Measurements from ENCODE around the gene TIGIT.

Gene TIGIT

DNA sequence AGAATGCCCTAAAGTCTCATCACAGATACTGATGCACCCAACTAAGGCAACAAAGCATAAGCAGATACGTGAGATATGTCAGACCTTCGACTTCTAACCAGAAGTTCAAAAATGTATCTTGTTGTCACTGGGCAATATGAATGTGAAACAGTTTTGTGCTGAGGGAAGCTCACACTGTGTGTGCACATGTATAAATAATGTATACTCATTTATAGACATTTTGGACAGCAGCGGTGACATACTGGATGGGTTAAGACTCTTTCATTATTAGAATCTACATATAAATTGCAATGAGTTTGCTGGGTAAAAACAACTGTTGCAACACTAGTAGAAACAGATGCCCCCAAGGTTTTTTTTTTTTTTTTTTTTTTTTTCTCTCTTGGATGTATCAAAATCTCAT lies 37.9 kb downstream of the TIGIT start:
- TF ChIP-seq, protein P1, sequence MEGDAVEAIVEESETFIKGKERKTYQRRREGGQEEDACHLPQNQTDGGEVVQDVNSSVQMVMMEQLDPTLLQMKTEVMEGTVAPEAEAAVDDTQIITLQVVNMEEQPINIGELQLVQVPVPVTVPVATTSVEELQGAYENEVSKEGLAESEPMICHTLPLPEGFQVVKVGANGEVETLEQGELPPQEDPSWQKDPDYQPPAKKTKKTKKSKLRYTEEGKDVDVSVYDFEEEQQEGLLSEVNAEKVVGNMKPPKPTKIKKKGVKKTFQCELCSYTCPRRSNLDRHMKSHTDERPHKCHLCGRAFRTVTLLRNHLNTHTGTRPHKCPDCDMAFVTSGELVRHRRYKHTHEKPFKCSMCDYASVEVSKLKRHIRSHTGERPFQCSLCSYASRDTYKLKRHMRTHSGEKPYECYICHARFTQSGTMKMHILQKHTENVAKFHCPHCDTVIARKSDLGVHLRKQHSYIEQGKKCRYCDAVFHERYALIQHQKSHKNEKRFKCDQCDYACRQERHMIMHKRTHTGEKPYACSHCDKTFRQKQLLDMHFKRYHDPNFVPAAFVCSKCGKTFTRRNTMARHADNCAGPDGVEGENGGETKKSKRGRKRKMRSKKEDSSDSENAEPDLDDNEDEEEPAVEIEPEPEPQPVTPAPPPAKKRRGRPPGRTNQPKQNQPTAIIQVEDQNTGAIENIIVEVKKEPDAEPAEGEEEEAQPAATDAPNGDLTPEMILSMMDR (IDR thresholded peaks at IDR 0.05; ENCODE audit: borderline replicate concordance, control extremely low read depth, extremely low read depth, insufficient read depth, missing control alignments), result no peak
- DNase-seq (ENCODE audit: low spot score), result no peak
- in situ Hi-C loops (cut with MboI; ENCODE audit: low sequenced_read_pairs, unreplicated experiment), result no loop called here

DNA sequence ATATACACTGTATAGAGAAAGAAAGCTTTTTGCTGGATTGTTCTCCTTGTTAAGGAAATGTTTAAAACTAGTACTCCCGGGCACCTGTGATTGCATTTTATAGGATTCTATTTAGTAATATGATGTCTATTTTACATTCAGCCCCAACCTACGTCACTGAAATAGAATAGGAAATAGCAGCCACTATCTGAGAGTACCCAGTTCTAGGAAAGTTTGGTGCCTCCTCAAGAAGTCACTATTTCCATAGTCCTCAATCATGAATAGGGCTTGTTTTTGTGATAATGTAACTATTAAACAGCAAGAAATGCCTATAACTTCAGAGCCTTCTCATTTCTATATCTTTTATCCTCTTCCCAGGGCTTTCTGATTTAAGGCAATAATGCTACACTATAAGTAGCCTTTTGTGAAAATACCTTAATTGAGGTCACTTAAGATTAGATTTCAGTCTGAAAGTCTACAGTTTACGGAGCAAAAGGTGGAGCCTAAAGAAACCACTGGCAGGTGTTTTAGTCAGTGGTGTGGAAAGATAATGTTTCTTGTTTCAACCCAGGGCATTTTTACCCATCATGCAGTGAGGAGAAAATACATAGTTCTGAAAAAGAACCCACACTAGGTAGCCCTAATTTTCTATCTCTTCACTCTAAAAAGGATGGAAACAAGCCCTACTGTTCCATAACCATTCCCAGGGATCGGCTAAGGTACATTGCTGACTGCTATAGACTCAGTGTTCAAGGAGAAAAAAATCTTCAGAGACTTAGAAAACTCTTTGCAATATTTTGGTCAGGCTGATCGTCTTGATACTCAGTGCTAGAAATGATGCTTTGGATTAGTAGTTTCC lies 38.7 kb downstream of the TIGIT start:
- in situ Hi-C loops (cut with MboI; ENCODE audit: low sequenced_read_pairs, unreplicated experiment), result no loop called here
- TF ChIP-seq, protein P1 (IDR thresholded peaks at IDR 0.05; ENCODE audit: borderline replicate concordance, control extremely low read depth, extremely low read depth, insufficient read depth, missing control alignments), result no peak
- DNase-seq (ENCODE audit: low spot score), result no peak

DNA sequence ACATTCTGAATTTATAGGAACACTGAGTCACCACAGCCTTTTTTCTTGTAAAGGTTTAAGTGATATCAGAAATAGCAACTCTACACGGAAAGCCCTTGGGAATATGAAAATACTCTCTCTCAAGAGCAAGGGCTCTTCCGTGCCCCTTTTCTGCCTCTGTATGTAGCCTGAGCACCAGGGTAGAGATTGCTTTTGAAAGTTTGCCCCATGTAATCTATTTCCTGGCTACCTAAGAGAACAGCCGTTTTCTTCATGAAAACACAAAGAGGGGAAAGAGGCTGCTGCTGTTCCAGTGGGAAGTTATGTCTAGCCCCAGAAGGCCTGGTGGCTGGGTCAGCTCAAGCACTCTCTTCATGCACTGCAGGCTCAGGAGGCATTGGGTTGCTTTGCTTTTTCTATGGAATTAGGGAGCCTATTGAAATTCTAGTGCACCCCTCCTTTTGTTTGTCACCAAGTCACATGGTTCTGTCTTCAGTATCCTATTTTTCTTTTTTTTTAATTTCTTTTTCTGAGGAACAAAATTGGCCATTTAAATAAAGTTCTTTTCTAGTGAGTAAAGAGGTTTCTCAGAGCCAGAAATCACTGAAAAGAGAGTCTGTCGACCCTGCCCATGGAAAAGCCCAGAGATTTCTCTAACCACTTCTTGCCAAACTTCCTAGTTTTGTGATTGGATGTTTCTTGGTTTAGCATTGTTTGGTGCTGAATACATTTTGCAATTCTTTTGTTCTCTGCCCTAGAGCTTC lies 39.5 kb downstream of the TIGIT start:
- TF ChIP-seq, protein P1 (IDR thresholded peaks at IDR 0.05; ENCODE audit: borderline replicate concordance, control extremely low read depth, extremely low read depth, insufficient read depth, missing control alignments), result no peak
- DNase-seq (ENCODE audit: low spot score), result no peak
- in situ Hi-C loops (cut with MboI; ENCODE audit: low sequenced_read_pairs, unreplicated experiment), result no loop called here

DNA sequence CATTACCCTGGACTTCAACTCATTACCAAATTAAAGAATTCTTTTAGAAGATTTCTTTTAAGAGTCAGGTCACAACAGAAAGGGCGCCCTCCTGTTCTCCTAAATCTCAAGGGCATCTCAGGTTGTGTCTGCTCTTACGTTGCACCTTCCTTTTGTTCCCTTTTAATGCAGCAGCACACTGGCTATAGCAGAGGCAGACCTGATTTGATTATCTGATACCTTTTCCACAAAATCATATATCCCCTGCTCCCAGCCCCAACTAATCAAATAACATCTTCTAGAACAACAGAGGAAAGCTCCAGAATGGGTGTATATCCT lies 40.1 kb downstream of the TIGIT start:
- in situ Hi-C loops (cut with MboI; ENCODE audit: low sequenced_read_pairs, unreplicated experiment), result no loop called here
- DNase-seq (ENCODE audit: low spot score), result no peak
- TF ChIP-seq, protein P1 (IDR thresholded peaks at IDR 0.05; ENCODE audit: borderline replicate concordance, control extremely low read depth, extremely low read depth, insufficient read depth, missing control alignments), result no peak

DNA sequence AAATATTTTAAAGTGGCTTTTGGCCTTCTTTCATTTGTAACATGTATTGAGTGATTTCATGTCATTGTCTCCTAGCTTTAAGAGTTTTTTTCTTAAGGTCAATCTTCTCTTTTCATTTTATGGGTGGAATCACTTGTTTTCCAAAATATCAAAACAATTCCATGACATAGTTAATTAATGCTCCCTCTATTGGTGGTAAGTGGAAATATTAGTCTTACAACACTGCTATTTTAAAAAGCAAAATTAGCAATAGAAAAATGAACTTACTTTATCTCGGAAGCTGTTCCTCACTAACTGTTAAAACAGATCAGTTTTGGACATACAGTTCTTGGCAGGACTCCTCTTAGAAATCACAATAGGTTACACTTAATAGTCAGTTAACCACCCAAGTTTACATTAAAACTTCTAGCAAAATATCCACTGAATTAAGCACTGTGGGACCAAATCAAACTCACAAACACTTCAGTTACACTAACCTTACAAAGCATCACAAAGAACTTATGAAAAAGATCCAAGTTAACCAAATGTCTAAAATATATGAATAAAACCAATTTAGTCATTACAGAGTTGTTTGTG lies 42.4 kb downstream of the TIGIT start:
- TF ChIP-seq, protein P1 (IDR thresholded peaks at IDR 0.05; ENCODE audit: borderline replicate concordance, control extremely low read depth, extremely low read depth, insufficient read depth, missing control alignments), result peak; percentile 8
- DNase-seq (ENCODE audit: low spot score), result no peak
- in situ Hi-C loops (cut with MboI; ENCODE audit: low sequenced_read_pairs, unreplicated experiment), result no loop called here

DNA sequence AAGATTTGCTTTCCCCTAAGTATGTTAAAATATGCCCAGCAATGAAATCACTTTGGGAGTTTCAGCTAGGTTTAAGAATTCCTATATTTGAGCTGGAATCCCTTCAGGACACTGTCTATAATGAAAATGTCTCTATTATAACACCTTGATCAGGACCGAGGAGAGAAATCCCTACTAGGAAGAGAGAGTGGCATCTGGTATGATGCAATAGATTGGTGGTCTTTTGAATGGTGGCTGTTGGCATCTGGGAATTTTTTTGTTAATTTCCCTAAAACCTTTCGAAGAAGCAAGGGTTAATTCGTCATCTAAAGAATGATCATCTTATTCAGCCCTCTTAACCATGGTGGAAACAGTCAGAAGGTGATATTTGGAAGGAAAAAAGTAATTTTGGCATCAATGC lies 43.0 kb downstream of the TIGIT start:
- no peak for DNase-seq (ENCODE audit: low spot score)
- in situ Hi-C loops (cut with MboI; ENCODE audit: low sequenced_read_pairs, unreplicated experiment), result no loop called here
- TF ChIP-seq, protein P1 (IDR thresholded peaks at IDR 0.05; ENCODE audit: borderline replicate concordance, control extremely low read depth, extremely low read depth, insufficient read depth, missing control alignments), result no peak

All from GM13976 (cell line).